Measurements from ENCODE around the gene WFIKKN1.

Gene WFIKKN1

DNA sequence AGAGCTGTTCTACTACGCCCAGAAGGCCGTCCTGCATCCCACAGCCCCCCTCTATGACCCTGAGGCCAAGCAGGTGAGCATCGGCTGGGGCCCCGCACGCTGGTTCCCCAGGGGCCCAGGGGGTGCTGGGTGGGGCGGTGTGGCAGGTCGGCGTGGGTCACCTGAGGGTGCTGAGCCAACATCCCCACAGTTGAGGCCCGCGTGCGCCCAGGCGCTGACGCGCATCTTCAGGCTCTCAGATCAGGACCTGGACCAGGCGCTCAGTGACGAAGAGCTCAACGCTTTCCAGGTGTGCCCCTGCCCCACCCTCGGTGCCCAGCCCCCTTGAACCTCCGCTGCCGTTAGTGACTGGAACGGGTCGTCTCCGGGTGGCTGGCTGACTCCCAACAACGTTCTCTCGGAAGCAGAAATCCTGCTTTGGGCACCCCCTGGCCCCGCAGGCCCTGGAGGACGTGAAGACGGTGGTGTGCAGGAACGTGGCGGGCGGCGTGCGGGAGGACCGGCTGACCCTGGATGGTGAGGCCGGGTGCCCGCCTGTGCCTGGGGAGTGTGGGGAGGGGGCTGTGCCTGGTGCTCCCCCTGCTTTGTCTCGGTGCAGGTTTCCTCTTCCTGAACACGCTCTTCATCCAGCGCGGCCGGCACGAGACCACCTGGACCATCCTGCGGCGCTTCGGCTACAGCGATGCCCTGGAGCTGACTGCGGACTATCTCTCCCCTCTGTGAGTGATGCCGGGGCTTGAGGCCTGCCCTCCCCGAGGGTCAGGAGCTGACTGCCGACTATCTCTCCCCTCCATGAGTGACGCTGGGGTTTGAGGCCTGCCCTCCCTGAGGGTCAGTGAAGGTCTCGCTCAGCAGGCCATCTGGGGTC lies 39.9 kb downstream of the WFIKKN1 start:
- Mint-ChIP-seq H3K36me3 (peaks cover 10% of the 10 kb centered on the region), H3K27ac (no peak overlapping the region)
- ATAC-seq (ENCODE audit: low read depth): no peak

GRCh38 chr16:671353-672131 lies 40.8 kb downstream of the WFIKKN1 start:
- no peak for DNase-seq (ENCODE audit: low spot score in 2 of 2)
- ATAC-seq (ENCODE audit: low read depth): no peak

More for the DNA sequence above, 39.9 kb downstream of the WFIKKN1 start:
- Mint-ChIP-seq H3K9me3 (no peaks in the 10 kb centered on the region), H3K4me1 (peaks cover 9% of the 10 kb centered on the region), H3K4me3 (no peak overlapping the region), H3K27me3 (peaks cover 7% of the 10 kb centered on the region)
- DNase-seq (ENCODE audit: low spot score in 2 of 2): no peak

GRCh38 chr16:672371-672770 lies 41.6 kb downstream of the WFIKKN1 start:
- H3K27ac Mint-ChIP-seq: no peak overlapping the region
- no peak for ATAC-seq (ENCODE audit: low read depth)
- peaks cover 9% of the 10 kb centered on the region for H3K4me1 Mint-ChIP-seq
- no peak overlapping the region for H3K4me3 Mint-ChIP-seq
- DNase-seq (ENCODE audit: low spot score in 2 of 2): no peak
- H3K27me3 Mint-ChIP-seq: peaks cover 7% of the 10 kb centered on the region
- H3K36me3 Mint-ChIP-seq: peaks cover 10% of the 10 kb centered on the region
- H3K9me3 Mint-ChIP-seq: no peaks in the 10 kb centered on the region

More at GRCh38 chr16:671353-672131, 40.8 kb downstream of the WFIKKN1 start:
- Mint-ChIP-seq H3K27me3 (peaks cover 7% of the 10 kb centered on the region), H3K36me3 (peaks cover 10% of the 10 kb centered on the region), H3K27ac (no peak overlapping the region), H3K4me3 (no peak overlapping the region), H3K4me1 (peaks cover 9% of the 10 kb centered on the region), H3K9me3 (no peaks in the 10 kb centered on the region)

DNA sequence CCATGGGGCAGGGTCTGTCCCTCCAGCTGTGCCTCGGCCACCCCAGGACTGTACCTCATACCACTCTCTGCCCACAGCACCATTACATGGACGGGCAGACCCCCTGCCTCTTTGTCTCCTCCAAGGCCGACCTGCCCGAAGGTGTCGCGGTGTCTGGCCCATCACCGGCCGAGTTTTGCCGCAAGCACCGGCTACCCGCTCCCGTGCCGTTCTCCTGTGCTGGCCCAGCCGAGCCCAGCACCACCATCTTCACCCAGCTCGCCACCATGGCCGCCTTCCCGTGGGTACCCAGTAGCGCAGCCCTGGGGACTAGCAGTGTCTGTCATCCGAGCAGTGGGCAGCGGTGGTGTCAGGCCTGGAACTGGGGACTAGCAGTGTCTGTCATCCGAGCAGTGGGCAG lies 42.1 kb downstream of the WFIKKN1 start:
- no peaks in the 10 kb centered on the region for H3K9me3 Mint-ChIP-seq
- H3K36me3 Mint-ChIP-seq: peaks cover 10% of the 10 kb centered on the region
- no peak overlapping the region for H3K27ac Mint-ChIP-seq
- peaks cover 6% of the 10 kb centered on the region for H3K4me1 Mint-ChIP-seq
- peaks cover 8% of the 10 kb centered on the region for H3K27me3 Mint-ChIP-seq
- no peak for DNase-seq (ENCODE audit: low spot score in 2 of 2)
- no peak overlapping the region for H3K4me3 Mint-ChIP-seq
- no peak for ATAC-seq (ENCODE audit: low read depth)

- Mint-ChIP-seq H3K36me3 (peaks cover 10% of the 10 kb centered on the region), H3K27me3 (peaks cover 8% of the 10 kb centered on the region), H3K27ac (no peak overlapping the region), H3K4me3 (no peak overlapping the region), H3K4me1 (peaks cover 9% of the 10 kb centered on the region), H3K9me3 (no peaks in the 10 kb centered on the region)
- no peak for DNase-seq (ENCODE audit: low spot score in 2 of 2)
- no peak for ATAC-seq (ENCODE audit: low read depth)
Measured at GRCh38 chr16:673399-673991, 42.7 kb downstream of the WFIKKN1 start.

DNA sequence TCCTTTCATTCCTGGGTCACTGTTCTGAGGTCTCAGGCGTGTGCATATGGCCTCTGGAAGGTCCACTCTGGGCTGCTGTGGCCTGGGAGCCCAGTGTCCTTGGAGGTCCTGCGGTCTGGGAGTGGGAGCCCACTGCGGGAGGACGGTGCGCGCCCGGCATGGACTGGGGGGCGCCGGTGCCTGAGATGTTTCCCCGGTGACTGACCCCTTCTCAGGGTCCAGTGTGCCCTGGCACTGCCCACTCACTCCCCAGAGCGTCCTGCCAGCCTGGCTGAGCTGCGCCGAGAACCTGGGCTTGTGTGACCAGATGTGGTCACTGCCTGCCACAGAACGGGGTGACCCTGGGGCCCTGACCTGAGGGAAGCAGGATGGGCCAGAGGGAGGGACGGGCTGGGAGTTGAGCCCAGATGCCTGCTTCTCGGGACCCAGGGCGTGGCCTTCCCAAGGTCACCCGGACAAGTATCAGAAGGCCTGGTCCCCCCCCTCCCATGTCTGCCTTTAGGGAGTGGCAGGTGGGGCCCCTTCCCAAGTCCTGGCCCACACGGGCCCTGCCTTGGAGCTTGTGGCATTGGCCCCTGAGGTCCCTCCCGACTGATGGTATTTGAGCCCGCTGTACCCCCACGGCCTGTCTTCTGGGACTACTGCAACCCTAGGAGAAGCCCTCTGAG lies 43.6 kb downstream of the WFIKKN1 start:
- H3K4me1 Mint-ChIP-seq: peaks cover 11% of the 10 kb centered on the region

GRCh38 chr16:674968-675883 lies 44.4 kb downstream of the WFIKKN1 start, which contains the start of gene RHBDL1:
RHBDL1 (plus strand) TSS chr16:675671; CDS start chr16:675791, 120 bp downstream.
- ATAC-seq (ENCODE audit: low read depth) (no peak), DNase-seq (ENCODE audit: low spot score in 2 of 2) (no peak)
- Mint-ChIP-seq H3K27me3 (peaks cover 8% of the 10 kb centered on the region), H3K27ac (no peak within 1 kb of the TSS), H3K4me1 (peaks cover 13% of the 10 kb centered on the region), H3K4me3 (peak within 1 kb of the TSS; percentile 61), H3K9me3 (no peaks in the 10 kb centered on the region), H3K36me3 (peaks cover 10% of the 10 kb centered on the region)

More for the DNA sequence above, 43.6 kb downstream of the WFIKKN1 start:
- ATAC-seq (ENCODE audit: low read depth) (no peak), DNase-seq (ENCODE audit: low spot score in 2 of 2) (no peak)
- Mint-ChIP-seq H3K27me3 (peaks cover 8% of the 10 kb centered on the region), H3K9me3 (no peaks in the 10 kb centered on the region), H3K36me3 (peaks cover 10% of the 10 kb centered on the region), H3K27ac (no peak overlapping the region), H3K4me3 (no peak overlapping the region)

- Mint-ChIP-seq H3K36me3 (peaks cover 7% of the 10 kb centered on the region), H3K4me3 (no peak overlapping the region), H3K27ac (no peak overlapping the region), H3K4me1 (peaks cover 14% of the 10 kb centered on the region), H3K27me3 (peaks cover 8% of the 10 kb centered on the region), H3K9me3 (no peaks in the 10 kb centered on the region)
- DNase-seq (ENCODE audit: low spot score in 2 of 2) (no peak), ATAC-seq (ENCODE audit: low read depth) (no peak)
Measured at GRCh38 chr16:675884-676564, 45.2 kb downstream of the WFIKKN1 start.

GRCh38 chr16:676565-676902 lies 45.7 kb downstream of the WFIKKN1 start:
- H3K36me3 Mint-ChIP-seq: peaks cover 6% of the 10 kb centered on the region
- H3K4me3 Mint-ChIP-seq: peak overlapping the region; percentile 14
- ATAC-seq (ENCODE audit: low read depth) (no peak), DNase-seq (ENCODE audit: low spot score in 2 of 2) (no peak)
- H3K9me3 Mint-ChIP-seq: no peaks in the 10 kb centered on the region
- H3K27ac Mint-ChIP-seq: no peak overlapping the region
- H3K27me3 Mint-ChIP-seq: peaks cover 8% of the 10 kb centered on the region
- peaks cover 15% of the 10 kb centered on the region for H3K4me1 Mint-ChIP-seq

- Mint-ChIP-seq H3K4me3 (peak overlapping the region; percentile 29), H3K36me3 (peaks cover 6% of the 10 kb centered on the region), H3K27me3 (peaks cover 8% of the 10 kb centered on the region), H3K9me3 (no peaks in the 10 kb centered on the region), H3K27ac (no peak overlapping the region), H3K4me1 (peaks cover 15% of the 10 kb centered on the region)
- DNase-seq (ENCODE audit: low spot score in 2 of 2) (no peak), ATAC-seq (ENCODE audit: low read depth) (peak; percentile 14)
Measured at GRCh38 chr16:676913-677312, 46.1 kb downstream of the WFIKKN1 start.

DNA sequence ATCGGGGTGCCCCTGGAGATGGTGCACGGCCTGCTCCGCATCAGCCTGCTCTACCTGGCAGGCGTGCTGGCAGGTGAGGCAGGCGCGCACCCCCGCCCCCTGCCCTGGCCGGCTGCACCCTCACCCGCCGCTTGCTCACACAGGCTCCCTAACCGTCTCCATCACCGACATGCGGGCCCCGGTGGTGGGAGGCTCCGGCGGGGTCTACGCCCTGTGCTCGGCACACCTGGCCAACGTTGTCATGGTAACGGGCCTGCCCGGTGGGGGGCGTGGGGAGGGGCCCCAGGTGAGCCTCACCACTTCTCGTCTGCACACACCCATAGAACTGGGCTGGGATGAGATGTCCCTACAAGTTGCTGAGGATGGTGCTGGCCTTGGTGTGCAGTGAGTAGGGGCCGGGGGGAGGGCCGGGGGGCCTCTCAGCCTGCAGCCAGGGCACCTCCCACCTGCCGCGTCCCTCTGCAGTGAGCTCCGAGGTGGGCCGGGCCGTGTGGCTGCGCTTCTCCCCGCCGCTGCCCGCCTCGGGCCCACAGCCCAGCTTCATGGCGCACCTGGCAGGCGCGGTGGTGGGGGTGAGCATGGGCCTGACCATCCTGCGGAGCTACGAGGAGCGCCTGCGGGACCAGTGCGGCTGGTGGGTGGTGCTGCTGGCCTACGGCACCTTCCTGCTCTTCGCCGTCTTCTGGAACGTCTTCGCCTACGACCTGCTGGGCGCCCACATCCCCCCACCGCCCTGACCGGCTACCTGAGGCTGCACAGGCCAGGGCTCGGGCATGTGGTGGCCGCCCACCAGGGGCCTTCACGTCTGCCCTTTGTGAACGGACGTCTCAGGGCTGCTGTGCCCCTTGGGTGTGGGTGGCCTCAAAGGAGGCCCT lies 46.8 kb downstream of the WFIKKN1 start:
- H3K4me3 Mint-ChIP-seq: peak overlapping the region; percentile 29
- H3K4me1 Mint-ChIP-seq: peaks cover 16% of the 10 kb centered on the region
- peaks cover 8% of the 10 kb centered on the region for H3K27me3 Mint-ChIP-seq

More for the DNA sequence above, 46.8 kb downstream of the WFIKKN1 start:
- H3K36me3 Mint-ChIP-seq: peaks cover 9% of the 10 kb centered on the region
- no peak for ATAC-seq (ENCODE audit: low read depth)
- no peak for DNase-seq (ENCODE audit: low spot score in 2 of 2)
- H3K27ac Mint-ChIP-seq: no peak overlapping the region
- H3K9me3 Mint-ChIP-seq: no peaks in the 10 kb centered on the region
